ENCODE measurements around the gene GTF2H1.
"Not testable (repeated sequence)": the region's sequence is repeated elsewhere in the genome, so short reads cannot be mapped to it uniquely, and the experiment has no call there.

The GTF2H1 gene

GRCh38 chr11:18320617-18321016 lies 1.8 kb upstream of the GTF2H1 start:
- DNase-seq, result no peak

GRCh38 chr11:18321578-18321968 lies 794 bp upstream of the GTF2H1 start:
- no peak for DNase-seq

- no peak for DNase-seq
Measured at GRCh38 chr11:18322818-18323570, 627 bp downstream of the GTF2H1 start.

- DNase-seq, result not testable (repeated sequence)
Measured at GRCh38 chr11:18323881-18324280, 1.5 kb downstream of the GTF2H1 start.

GRCh38 chr11:18324381-18324780 lies 2.0 kb downstream of the GTF2H1 start:
- DNase-seq, result no peak

- no peak for DNase-seq
Measured at GRCh38 chr11:18329196-18329870, 7.0 kb downstream of the GTF2H1 start.

- DNase-seq, result no peak
Measured at GRCh38 chr11:18330921-18331320, 8.6 kb downstream of the GTF2H1 start.

- no peak for DNase-seq
Measured at GRCh38 chr11:18332302-18332701, 9.9 kb downstream of the GTF2H1 start.

GRCh38 chr11:18332891-18333290 lies 10.5 kb downstream of the GTF2H1 start:
- no peak for DNase-seq

GRCh38 chr11:18347471-18348125 lies 25.2 kb downstream of the GTF2H1 start:
- DNase-seq, result no peak

- DNase-seq, result no peak
Measured at GRCh38 chr11:18352581-18352980, 30.2 kb downstream of the GTF2H1 start.

- no peak for DNase-seq
Measured at GRCh38 chr11:18358646-18359045, 36.3 kb downstream of the GTF2H1 start.

- DNase-seq, result no peak
Measured at GRCh38 chr11:18361154-18361553, 38.8 kb downstream of the GTF2H1 start.

- DNase-seq, result no peak
Measured at GRCh38 chr11:18364495-18365073, 42.2 kb downstream of the GTF2H1 start.

GRCh38 chr11:18365741-18366140 lies 43.4 kb downstream of the GTF2H1 start:
- no peak for DNase-seq

- no peak for DNase-seq
Measured at GRCh38 chr11:18366286-18366685, 43.9 kb downstream of the GTF2H1 start.

- no peak for DNase-seq
Measured at GRCh38 chr11:18367431-18367830, 45.1 kb downstream of the GTF2H1 start.

GRCh38 chr11:18368221-18368620 lies 45.9 kb downstream of the GTF2H1 start:
- DNase-seq, result no peak

GRCh38 chr11:18369398-18369797 lies 47.0 kb downstream of the GTF2H1 start:
- no peak for DNase-seq

GRCh38 chr11:18371279-18371678 lies 48.9 kb downstream of the GTF2H1 start:
- no peak for DNase-seq

- no peak for DNase-seq
Measured at GRCh38 chr11:18372201-18372600, 49.8 kb downstream of the GTF2H1 start.

- DNase-seq, result no peak
Measured at GRCh38 chr11:18374956-18375355, 52.6 kb downstream of the GTF2H1 start.

GRCh38 chr11:18375941-18376340 lies 53.6 kb downstream of the GTF2H1 start:
- DNase-seq, result no peak

- no peak for DNase-seq
Measured at GRCh38 chr11:18379201-18379600, 56.8 kb downstream of the GTF2H1 start.
